ENCODE data around the gene SLC8A1. TPM values are rescaled to one million over a fixed set of nuclear protein-coding genes. Genes with fewer than 3 reads are reported as not detected.

The SLC8A1 gene
- total RNA-seq, 1 experiment from 2014 or later, result 1.7 TPM

- no CpG with 5 or more reads among the region's 6 CpGs for WGBS (ENCODE audit: extremely low coverage, insufficient read length, low lambda C conversion rate)
- H2BK5ac ChIP-seq (ENCODE audit: insufficient read length, low read length), result no peak overlapping the region
Measured at GRCh38 chr2:40178171-40178778, 273.6 kb downstream of the SLC8A1 start.

More at GRCh38 chr2:40178171-40178778, 273.6 kb downstream of the SLC8A1 start:
- Histone ChIP-seq H3K4ac (ENCODE audit: low read depth, low read length) (no peak overlapping the region), H3K4me2 (ENCODE audit: insufficient read depth, insufficient read length, low read length) (no peak overlapping the region), H3K23ac (ENCODE audit: insufficient read length, low read depth, low read length) (no peak overlapping the region), H4K8ac (replicated peaks; ENCODE audit: insufficient read length, low read depth, low read length) (no peak overlapping the region), H3K56ac (ENCODE audit: insufficient read length, low read depth, low read length) (no peak overlapping the region), H3K79me2 (ENCODE audit: insufficient read depth, low read length) (no peaks in the 10 kb centered on the region), H3K79me1 (ENCODE audit: insufficient read depth, low read depth, low read length, poor library complexity, severe bottlenecking) (no peaks in the 10 kb centered on the region), H3K27ac (ENCODE audit: insufficient read length, low read depth, low read length) (no peak overlapping the region), H2BK120ac (ENCODE audit: low read depth, low read length, poor library complexity, severe bottlenecking) (no peak overlapping the region), H2AFZ (ENCODE audit: low read length) (no peak overlapping the region), H4K91ac (ENCODE audit: insufficient read length, low read depth, low read length) (no peak overlapping the region), H3K9me3 (ENCODE audit: control insufficient read depth, low read depth, low read length) (no peaks in the 10 kb centered on the region), H3K4me1 (ENCODE audit: insufficient read depth, low read length) (no peaks in the 10 kb centered on the region), H3K9ac (ENCODE audit: extremely low read depth, insufficient read length, low read length) (no peak overlapping the region), H3K27me3 (ENCODE audit: insufficient read depth, low read length) (no peaks in the 10 kb centered on the region), H3T11ph (ENCODE audit: low read length) (no peak overlapping the region), H3K14ac (ENCODE audit: insufficient read depth, low read length) (no peak overlapping the region), H3K18ac (ENCODE audit: insufficient read length, low read depth, low read length) (no peak overlapping the region), H2AK5ac (ENCODE audit: insufficient read length, low read length) (no peak overlapping the region), H2BK12ac (ENCODE audit: insufficient read length, low read depth, low read length) (no peak overlapping the region), H2BK20ac (ENCODE audit: low read depth, low read length, poor library complexity, severe bottlenecking) (no peak overlapping the region), H2BK15ac (ENCODE audit: low read depth, low read length) (no peak overlapping the region), H4K20me1 (ENCODE audit: control insufficient read depth, insufficient read depth, insufficient read length) (no peaks in the 10 kb centered on the region), H3K23me2 (ENCODE audit: insufficient read length, low read depth, low read length, poor library complexity, severe bottlenecking) (no peaks in the 10 kb centered on the region), H4K5ac (ENCODE audit: insufficient read length, low read depth, low read length) (no peak overlapping the region)
- Mint-ChIP-seq H3K27ac (no peak overlapping the region), H3K27me3 (ENCODE audit: low read depth) (no peaks in the 10 kb centered on the region), H3K36me3 (ENCODE audit: insufficient read depth in 1 of 3, low read depth in 3 of 3) (no peaks in the 10 kb centered on the region), H3K9me3 (no peaks in the 10 kb centered on the region; a peak in 1 of 5 replicates), H3K4me1 (no peaks in the 10 kb centered on the region), H3K4me3 (no peak overlapping the region)
- DNase-seq, result no peak
- TF ChIP-seq CTCF (conservative IDR thresholded peaks at IDR 0.05), result no peak

Data from H9 (cell line).